Measurements from ENCODE around the gene NACC1.

The NACC1 gene

GRCh38 chr19:13086341-13086740 is 31.7 kb upstream of the NACC1 start:
- Histone ChIP-seq H3K4me3 (no peak overlapping the region), H3K27ac (peak overlapping the region in 2 of 21 experiments; percentile 6 to 7)

GRCh38 chr19:13087295-13087694 is 30.8 kb upstream of the NACC1 start:
- peak overlapping the region in 1 of 21 experiments; percentile 6 for H3K27ac ChIP-seq
- no peak overlapping the region for H3K4me3 ChIP-seq

DNA sequence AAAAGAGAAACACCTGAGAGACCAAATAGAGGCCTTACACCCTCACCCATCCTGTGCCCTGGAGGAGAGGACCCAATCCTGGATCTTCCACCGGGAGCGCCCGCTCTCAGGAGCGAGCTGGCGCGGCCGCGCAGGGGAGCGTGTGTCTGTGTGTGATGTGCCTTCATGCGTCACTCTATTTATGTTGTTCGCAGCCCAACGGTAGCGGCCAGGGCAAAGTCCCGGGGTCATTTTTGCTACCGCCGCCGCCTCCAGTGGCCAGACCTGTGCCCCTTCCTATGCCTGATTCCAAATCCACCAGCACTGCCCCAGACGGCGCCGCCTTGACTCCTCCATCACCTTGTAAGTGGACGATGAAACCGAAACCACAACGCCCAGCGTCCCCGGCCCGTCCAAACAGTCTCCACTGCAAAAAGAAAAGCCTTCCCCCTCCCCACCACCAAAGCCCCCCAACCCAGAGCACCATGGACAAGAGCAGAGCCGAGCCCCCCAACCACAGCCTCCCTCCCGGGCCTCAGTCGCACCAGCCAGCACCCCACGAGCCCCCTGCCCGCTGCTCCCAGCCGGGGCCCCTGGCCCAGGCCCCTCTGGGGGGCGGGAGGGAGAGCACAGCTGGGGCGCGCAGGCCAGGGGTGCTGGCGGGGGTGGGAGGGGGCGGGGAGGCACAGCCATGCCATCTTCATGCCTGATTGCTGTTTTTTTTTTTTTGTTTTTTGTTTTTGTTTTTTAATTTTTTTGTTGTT is 30.1 kb upstream of the NACC1 start:
- H3K4me3 ChIP-seq: no peak overlapping the region
- peak overlapping the region in 3 of 21 experiments; percentile 23 to 80 (median 33) for H3K27ac ChIP-seq

DNA sequence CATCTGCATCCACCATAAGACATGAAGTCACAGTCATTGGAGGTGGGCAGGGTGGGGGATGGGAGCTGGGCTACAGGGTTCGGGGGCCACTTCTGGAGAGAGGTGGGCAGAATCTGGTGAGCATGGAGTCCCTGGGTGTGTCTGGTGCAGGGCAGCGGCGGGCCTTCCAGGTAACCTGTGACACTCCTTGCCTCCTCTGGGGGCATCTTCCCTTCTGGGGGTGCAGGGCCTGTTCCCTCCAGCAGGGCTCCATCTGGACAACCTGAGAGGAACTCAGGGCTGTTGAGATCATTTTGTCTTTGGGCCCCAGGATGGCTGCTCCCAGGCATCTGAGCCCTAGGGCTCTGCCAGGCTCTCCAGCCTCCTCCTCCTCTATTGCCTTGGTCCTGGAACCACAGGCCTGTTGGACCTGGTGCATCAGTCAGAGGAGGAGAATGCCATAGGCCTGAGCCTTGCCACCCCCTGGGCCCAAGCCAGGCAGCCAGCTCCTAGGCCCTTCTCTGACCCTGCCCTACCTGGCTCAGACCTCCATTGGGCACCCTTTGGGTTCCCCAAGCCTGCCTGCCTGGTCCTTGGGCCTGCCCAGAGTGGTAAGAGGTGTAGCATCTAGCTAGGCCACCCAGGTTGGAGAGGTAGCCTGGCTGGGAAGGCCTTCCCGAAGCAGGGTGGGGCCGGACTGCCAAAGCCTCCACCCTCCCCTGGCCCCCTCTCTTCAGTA is 28.8 kb upstream of the NACC1 start:
- Histone ChIP-seq H3K27ac (peak overlapping the region in 11 of 21 experiments; percentile 11 to 91 (median 71)), H3K4me3 (no peak overlapping the region)

- Histone ChIP-seq H3K4me3 (no peak overlapping the region), H3K27ac (peak overlapping the region in 13 of 21 experiments; percentile 11 to 91 (median 65))
Measured at GRCh38 chr19:13089857-13090507, 28.1 kb upstream of the NACC1 start.

GRCh38 chr19:13090511-13091231 is 27.4 kb upstream of the NACC1 start:
- H3K27ac ChIP-seq: peak overlapping the region in 13 of 21 experiments; percentile 50 to 91 (median 71)

GRCh38 chr19:13091400-13092157 is 26.5 kb upstream of the NACC1 start:
- H3K4me3 ChIP-seq: no peak overlapping the region
- peak overlapping the region in 16 of 21 experiments; percentile 19 to 91 (median 50) for H3K27ac ChIP-seq

More at GRCh38 chr19:13090511-13091231, 27.4 kb upstream of the NACC1 start:
- H3K4me3 ChIP-seq: no peak overlapping the region

DNA sequence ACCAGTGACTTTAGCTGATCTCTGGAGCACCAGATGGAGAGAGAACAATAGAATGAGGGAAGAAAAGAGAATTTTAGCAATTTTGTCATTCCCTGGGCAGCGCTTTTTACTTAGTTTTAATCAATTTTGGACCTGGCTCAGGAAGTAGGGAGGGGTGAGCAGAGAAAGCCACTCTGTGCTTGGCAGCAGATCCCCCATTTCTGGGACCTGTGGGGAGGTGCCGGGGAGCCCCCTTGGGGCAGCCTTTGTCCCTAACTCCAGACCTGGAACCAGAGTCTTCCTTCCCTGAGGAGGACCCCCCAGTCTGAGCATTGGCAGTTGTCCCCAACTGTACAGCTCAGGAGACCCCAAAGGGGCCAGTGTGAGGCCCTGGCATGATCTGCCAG is 25.9 kb upstream of the NACC1 start:
- Histone ChIP-seq H3K4me3 (no peak overlapping the region), H3K27ac (peak overlapping the region in 15 of 21 experiments; percentile 19 to 84 (median 63))

GRCh38 chr19:13092606-13093235 is 25.3 kb upstream of the NACC1 start:
- Histone ChIP-seq H3K4me3 (no peak overlapping the region), H3K27ac (peak overlapping the region in 13 of 21 experiments; percentile 19 to 84 (median 65))

DNA sequence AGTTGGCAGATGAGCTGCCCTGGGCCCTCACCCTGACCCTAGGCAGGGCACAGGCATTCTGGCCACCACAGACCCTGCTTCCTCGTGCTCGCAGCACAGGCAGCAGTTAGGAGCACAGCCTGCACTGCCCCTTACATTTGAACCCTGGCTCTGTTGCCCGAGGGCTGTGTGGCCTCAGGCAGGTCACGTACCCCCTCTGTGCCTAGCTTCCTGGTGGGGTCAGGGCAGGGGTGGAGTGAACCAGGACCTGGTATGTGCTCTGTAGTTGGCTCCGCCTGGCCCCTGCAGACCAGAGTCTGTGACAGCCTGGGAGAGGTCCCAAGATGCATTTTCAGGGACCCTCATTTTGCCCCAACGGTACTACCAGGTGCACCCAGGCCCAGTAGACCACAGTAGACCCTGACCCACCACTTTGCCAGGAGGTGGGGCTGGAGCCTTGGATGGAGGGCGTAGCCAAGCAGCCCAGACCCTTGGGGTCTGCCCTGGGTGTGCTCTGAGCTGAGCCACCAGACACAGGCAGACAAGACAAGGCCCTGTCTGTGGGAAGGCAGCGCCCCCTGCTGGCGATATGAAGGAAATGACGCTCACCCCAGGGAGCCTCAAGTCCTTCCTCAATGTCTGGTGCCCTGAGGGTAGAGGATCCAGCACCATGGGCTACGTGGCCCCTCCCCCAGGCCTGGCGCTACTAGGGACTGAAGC is 24.5 kb upstream of the NACC1 start:
- H3K4me3 ChIP-seq: no peak overlapping the region
- H3K27ac ChIP-seq: peak overlapping the region in 12 of 21 experiments; percentile 35 to 90 (median 62)

DNA sequence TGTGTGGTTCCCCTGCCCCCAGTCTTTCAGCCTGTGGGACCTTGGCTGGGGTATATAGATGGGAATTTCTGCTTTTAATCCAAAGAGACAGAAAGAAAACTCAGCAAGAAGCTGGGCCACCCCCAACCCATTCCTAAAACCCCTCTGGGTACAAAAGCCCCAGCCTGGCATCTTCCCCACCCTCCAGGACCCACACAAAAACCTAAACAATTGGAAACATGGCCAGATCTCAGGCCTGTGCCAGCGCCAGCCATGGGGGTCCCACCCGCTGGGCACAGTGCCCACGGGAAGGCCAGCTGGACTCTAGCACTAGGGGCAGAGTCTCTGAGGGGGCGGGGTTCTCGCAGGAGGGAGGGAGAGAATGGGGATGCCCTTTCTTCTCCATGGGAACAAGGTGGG is 24.0 kb upstream of the NACC1 start:
- no peak overlapping the region for H3K4me3 ChIP-seq
- H3K27ac ChIP-seq: peak overlapping the region in 9 of 21 experiments; percentile 23 to 90 (median 57)

GRCh38 chr19:13094771-13095392 is 23.2 kb upstream of the NACC1 start:
- Histone ChIP-seq H3K4me3 (peak overlapping the region in 3 of 7 experiments; percentile 3 to 43 (median 26)), H3K27ac (peak overlapping the region in 13 of 21 experiments; percentile 1 to 90 (median 61))

- peak overlapping the region in 14 of 21 experiments; percentile 1 to 90 (median 60) for H3K27ac ChIP-seq
- peak overlapping the region in 3 of 7 experiments; percentile 3 to 43 (median 26) for H3K4me3 ChIP-seq
Measured at GRCh38 chr19:13095393-13095784, 22.7 kb upstream of the NACC1 start.

GRCh38 chr19:13095934-13096927 is 21.8 kb upstream of the NACC1 start:
- peak overlapping the region in 3 of 7 experiments; percentile 3 to 43 (median 26) for H3K4me3 ChIP-seq

GRCh38 chr19:13097033-13097462 is 21.0 kb upstream of the NACC1 start:
- peak overlapping the region in 17 of 21 experiments; percentile 35 to 97 (median 84) for H3K27ac ChIP-seq
- H3K4me3 ChIP-seq: peak overlapping the region in 5 of 7 experiments; percentile 17 to 49 (median 25)

More at GRCh38 chr19:13095934-13096927, 21.8 kb upstream of the NACC1 start:
- H3K27ac ChIP-seq: peak overlapping the region in 19 of 21 experiments; percentile 1 to 90 (median 50)
